SK-N-SH (cell line): ENCODE data around the gene RAVER2.

Source experiments
- CTCF ChIP-seq: fragments of 200-600 bp; sonication (generic); IDR thresholded peaks from 2 replicates; pipeline ENCODE4 v1.6.1; 2017; ENCODE audit warnings: antibody characterized with exemption, mild to moderate bottlenecking, moderate library complexity
- EZH2phosphoT487 ChIP-seq: fragments of 200-600 bp; sonication (generic); IDR thresholded peaks from 2 replicates; pipeline ENCODE4 v1.6.1; 2017; ENCODE audit warnings: low read depth, mixed run types, mild to moderate bottlenecking, antibody characterized with exemption, moderate library complexity, borderline replicate concordance
- FOSL2 ChIP-seq: IDR thresholded peaks from 2 replicates; pipeline ENCODE4 v1.4.0; 2012; ENCODE audit warnings: low read depth, mild to moderate bottlenecking, moderate library complexity, borderline replicate concordance
- MAX ChIP-seq: IDR thresholded peaks from 2 replicates; pipeline ENCODE4 v1.4.0; 2012; ENCODE audit warnings: low read depth
- NFIC ChIP-seq: IDR thresholded peaks from 2 replicates; pipeline ENCODE4 v1.4.0; 2012; ENCODE audit warnings: borderline replicate concordance
- POLR2AphosphoS5 ChIP-seq: IDR thresholded peaks from 2 replicates; pipeline ENCODE4 v1.6.1; 2012; ENCODE audit warnings: low read depth, low read length
- RAD21 ChIP-seq: IDR thresholded peaks from 2 replicates; pipeline ENCODE4 v1.6.1; 2012; ENCODE audit warnings: mild to moderate bottlenecking, low read length
- RXRA ChIP-seq: IDR thresholded peaks from 2 replicates; pipeline ENCODE4 v1.4.0; 2012; ENCODE audit warnings: low read depth, mild to moderate bottlenecking, borderline replicate concordance
- SMC3 ChIP-seq: IDR thresholded peaks from 2 replicates; pipeline ENCODE4 v1.6.1; 2012; ENCODE audit warnings: low read depth, low read length, improper control_type of control experiment

DNA sequence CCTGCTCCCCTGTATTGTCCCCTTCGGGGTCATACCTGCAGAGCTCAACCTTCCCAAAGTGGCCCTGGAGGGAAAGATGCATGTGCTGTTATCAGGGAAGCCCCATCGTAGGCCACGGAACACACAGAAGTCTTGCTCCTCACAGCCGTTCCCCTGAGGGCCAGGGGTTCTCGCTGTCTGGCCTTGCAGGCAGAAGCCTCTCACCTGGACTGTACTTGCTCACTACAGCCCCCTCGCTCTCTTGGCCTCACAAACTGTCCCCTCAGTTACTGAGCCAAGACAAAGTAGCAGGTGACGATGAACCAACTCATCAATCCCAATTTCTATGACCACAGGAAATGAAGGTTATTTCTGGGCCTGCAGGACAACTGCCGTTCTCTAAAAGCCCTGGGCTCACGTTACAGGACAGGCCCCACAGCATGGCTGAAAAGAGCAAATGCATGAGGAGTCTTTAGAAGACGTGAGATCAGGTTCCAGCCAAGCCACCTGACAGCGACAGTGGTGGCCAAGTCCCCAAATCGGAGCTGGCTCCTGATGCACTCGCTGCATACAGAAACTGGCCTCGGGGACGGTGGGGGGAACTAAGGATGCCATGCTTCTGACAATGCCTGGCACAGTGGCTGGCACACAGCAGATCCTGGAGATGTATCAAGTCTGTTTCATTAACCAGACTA, 95.0 kb downstream of the RAVER2 start:
- TF ChIP-seq RXRA (no peak), MAX (no peak), RAD21 (no peak), FOSL2 (no peak), POLR2AphosphoS5 (no peak), SMC3 (no peak), CTCF (no peak), NFIC (no peak), EZH2phosphoT487 (no peak)
